SU-DHL-6 (cell line): Measurements from ENCODE around the gene PLEKHA8.
A peak's percentile ranks its signal among the peaks of the same experiment; 100 is the strongest.

ENCODE experiments used
- H2AFZ ChIP-seq: fragments of 200-600 bp; sonication (generic); 2 replicates; pipeline ENCODE4 v1.6.1; 2014; ENCODE audit warnings: low read depth, mild to moderate bottlenecking, moderate library complexity, mixed read lengths, antibody characterized with exemption, low read length; ENCODE audit not compliant: severe bottlenecking
- H3F3A ChIP-seq: fragments of 200-600 bp; shearing (Covaris generic); 2 replicates; pipeline ENCODE4 v1.6.0; 2016; ENCODE audit warnings: antibody characterized with exemption, mild to moderate bottlenecking; ENCODE audit not compliant: insufficient read depth
- H3K27ac ChIP-seq: fragments of 200-600 bp; sonication (generic); 2 replicates; pipeline ENCODE4 v1.5.1; 2016; ENCODE audit warnings: low read depth, mild to moderate bottlenecking, low read length, moderate library complexity, mixed read lengths
- H3K27me3 ChIP-seq: fragments of 200-600 bp; sonication (generic), shearing (Covaris generic); 2 replicates; pipeline ENCODE4 v1.6.0; 2014; ENCODE audit warnings: mild to moderate bottlenecking, low read length
- H3K36me3 ChIP-seq: fragments of 200-600 bp; sonication (generic); 2 replicates; pipeline ENCODE4 v1.6.1; 2014; ENCODE audit warnings: mild to moderate bottlenecking, low read length, mixed read lengths
- H3K4me2 ChIP-seq: fragments of 300-600, 200-600 bp; shearing (Covaris generic), sonication (generic); 2 replicates; pipeline ENCODE4 v1.6.0; 2014; ENCODE audit warnings: low read length, low read depth, mild to moderate bottlenecking; ENCODE audit not compliant: poor library complexity, severe bottlenecking
- H3K4me3 ChIP-seq: fragments of 200-600 bp; sonication (generic); 2 replicates; pipeline ENCODE4 v1.5.1; 2014; ENCODE audit warnings: antibody characterized with exemption, low read length, mild to moderate bottlenecking, mixed read lengths; ENCODE audit not compliant: insufficient read depth, poor library complexity, severe bottlenecking
- H3K79me2 ChIP-seq: fragments of 200-600 bp; sonication (generic); 2 replicates; pipeline ENCODE4 v1.6.1; 2014; ENCODE audit warnings: mild to moderate bottlenecking, low read length, moderate library complexity; ENCODE audit not compliant: insufficient read depth
- H3K9ac ChIP-seq: fragments of 200-600 bp; sonication (generic); 2 replicates; pipeline ENCODE4 v1.7.0; 2014; ENCODE audit warnings: mild to moderate bottlenecking, low read length
- H3K9me2 ChIP-seq: fragments of 200-600 bp; sonication (generic); replicated peaks from 2 replicates; pipeline ENCODE4 v1.6.1; 2014; ENCODE audit warnings: low read length; ENCODE audit not compliant: insufficient read depth
- H3K9me3 ChIP-seq: fragments of 200-600 bp; sonication (generic); 2 replicates; pipeline ENCODE4 v1.6.1; 2014; ENCODE audit warnings: low read length, mixed read lengths; ENCODE audit not compliant: insufficient read depth
- H4K20me1 ChIP-seq: fragments of 200-600 bp; sonication (generic); 2 replicates; pipeline ENCODE4 v1.6.1; 2014; ENCODE audit warnings: low read depth, mild to moderate bottlenecking, antibody characterized with exemption, low read length, moderate library complexity, mixed read lengths
- CTCF ChIP-seq: fragments of 200-600 bp; sonication (generic); IDR thresholded peaks from one replicate; pipeline ENCODE4 v1.5.1; 2017; ENCODE audit warnings: antibody characterized with exemption, mild to moderate bottlenecking, low read length, moderate library complexity; ENCODE audit not compliant: insufficient read depth, poor library complexity, severe bottlenecking
- EZH2phosphoT487 ChIP-seq: fragments of 200-600 bp; sonication (generic), shearing (Covaris generic); conservative IDR thresholded peaks from 2 replicates; pipeline ENCODE4 v1.6.1; 2018; ENCODE audit warnings: mild to moderate bottlenecking, antibody characterized with exemption, low read length, moderate library complexity, mixed read lengths

Gene PLEKHA8

DNA sequence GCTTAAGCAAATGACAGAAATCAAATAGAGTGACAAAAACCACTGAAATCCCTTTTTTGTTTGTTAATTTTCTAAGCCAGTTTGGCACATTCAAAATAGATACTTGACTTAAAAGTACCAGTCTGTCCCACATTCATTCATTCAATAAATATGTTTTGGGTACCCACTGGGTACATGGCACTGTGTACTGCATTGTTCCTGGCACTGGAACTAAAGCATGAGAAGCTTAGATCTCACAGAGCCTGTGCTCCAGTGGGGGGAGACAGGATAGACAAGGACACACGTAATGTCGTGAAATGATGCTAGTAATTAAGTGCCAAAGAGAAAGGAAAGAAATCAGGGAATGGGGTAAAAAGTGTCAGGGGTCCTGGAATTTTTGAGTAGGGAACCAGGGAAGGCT, 119.6 kb downstream of the PLEKHA8 start:
- Histone ChIP-seq H2AFZ (no peak overlapping the region), H3K4me3 (no peak overlapping the region), H3K9me3 (no peaks in the 10 kb centered on the region), H3K9ac (no peak overlapping the region), H3K27me3 (no peaks in the 10 kb centered on the region), H3K36me3 (no peaks in the 10 kb centered on the region), H3K4me2 (no peak overlapping the region), H4K20me1 (no peaks in the 10 kb centered on the region), H3K79me2 (no peaks in the 10 kb centered on the region), H3F3A (no peaks in the 10 kb centered on the region), H3K27ac (no peak overlapping the region), H3K9me2 (no peaks in the 10 kb centered on the region)
- TF ChIP-seq CTCF (no peak), EZH2phosphoT487 (no peak)

DNA sequence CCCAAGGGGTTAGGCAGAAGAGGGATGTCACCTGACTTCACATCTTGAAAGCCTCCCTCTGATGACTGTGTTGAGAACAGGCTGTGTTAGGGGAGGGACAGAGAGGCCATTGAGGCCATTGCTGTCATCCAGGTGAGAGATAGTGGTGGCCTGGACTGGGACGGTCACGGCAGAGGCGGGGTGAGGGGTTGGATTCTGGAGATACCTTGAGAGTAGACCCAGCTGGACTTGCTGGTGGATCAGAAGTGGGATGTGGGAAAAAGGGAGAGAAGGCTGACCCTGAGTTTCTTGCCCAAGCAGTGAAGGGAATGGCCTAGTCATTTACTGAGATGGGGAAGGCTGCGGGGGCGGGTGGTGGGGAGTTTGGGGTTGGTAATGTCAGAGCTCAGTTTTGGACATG, 120.2 kb downstream of the PLEKHA8 start:
- Histone ChIP-seq H3K4me3 (no peak overlapping the region), H3F3A (no peaks in the 10 kb centered on the region), H4K20me1 (no peaks in the 10 kb centered on the region), H3K9me2 (no peaks in the 10 kb centered on the region), H2AFZ (no peak overlapping the region), H3K4me2 (no peak overlapping the region), H3K9me3 (no peaks in the 10 kb centered on the region), H3K27me3 (no peaks in the 10 kb centered on the region), H3K9ac (no peak overlapping the region), H3K36me3 (no peaks in the 10 kb centered on the region), H3K27ac (no peak overlapping the region), H3K79me2 (no peaks in the 10 kb centered on the region)
- no peak for TF ChIP-seq CTCF
- no peak for TF ChIP-seq EZH2phosphoT487

DNA sequence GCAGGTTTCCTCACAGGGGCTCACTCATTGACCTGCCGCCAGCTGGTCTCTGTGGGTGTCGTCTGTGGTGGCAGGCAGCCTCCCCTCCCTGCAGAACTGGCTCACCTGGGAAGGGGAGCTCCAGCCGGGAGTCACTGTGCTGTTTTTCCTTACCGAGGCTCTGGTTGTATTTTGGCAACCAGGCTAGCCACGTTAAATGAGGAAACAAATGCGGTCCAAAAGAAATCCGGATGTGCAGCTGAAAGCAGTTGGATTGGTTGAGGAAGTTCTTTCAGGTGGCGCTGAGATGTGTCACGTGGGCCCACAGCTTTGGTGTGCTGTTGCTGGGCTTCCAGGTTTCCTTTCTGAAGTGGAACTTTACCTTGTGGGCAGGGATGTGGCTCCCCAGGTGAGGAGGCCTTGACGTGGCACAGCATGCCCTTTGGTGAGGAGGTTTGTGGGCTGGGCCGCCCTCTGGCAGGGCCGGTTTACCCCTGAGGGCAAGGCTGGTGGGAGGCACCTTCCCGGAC, 120.8 kb downstream of the PLEKHA8 start:
- Histone ChIP-seq H3K4me3 (no peak overlapping the region), H3K4me2 (no peak overlapping the region), H3K36me3 (no peaks in the 10 kb centered on the region), H3K9ac (no peak overlapping the region), H3K9me2 (no peaks in the 10 kb centered on the region), H3K27ac (no peak overlapping the region), H3K27me3 (no peaks in the 10 kb centered on the region), H3K9me3 (no peaks in the 10 kb centered on the region), H3K79me2 (no peaks in the 10 kb centered on the region), H4K20me1 (no peaks in the 10 kb centered on the region), H2AFZ (peak overlapping the region; percentile 12), H3F3A (no peaks in the 10 kb centered on the region)
- TF ChIP-seq EZH2phosphoT487 (no peak), CTCF (no peak)
